Stimulated activated naive CD4-positive, alpha-beta T cell (primary cell): Measurements from ENCODE around the gene CEP350.

Experiments
- DNase-seq, 6 experiments: peaks; one replicate each; lab custom pipeline; 2025; lab: John Stamatoyannopoulos, UW

Gene CEP350, protein sequence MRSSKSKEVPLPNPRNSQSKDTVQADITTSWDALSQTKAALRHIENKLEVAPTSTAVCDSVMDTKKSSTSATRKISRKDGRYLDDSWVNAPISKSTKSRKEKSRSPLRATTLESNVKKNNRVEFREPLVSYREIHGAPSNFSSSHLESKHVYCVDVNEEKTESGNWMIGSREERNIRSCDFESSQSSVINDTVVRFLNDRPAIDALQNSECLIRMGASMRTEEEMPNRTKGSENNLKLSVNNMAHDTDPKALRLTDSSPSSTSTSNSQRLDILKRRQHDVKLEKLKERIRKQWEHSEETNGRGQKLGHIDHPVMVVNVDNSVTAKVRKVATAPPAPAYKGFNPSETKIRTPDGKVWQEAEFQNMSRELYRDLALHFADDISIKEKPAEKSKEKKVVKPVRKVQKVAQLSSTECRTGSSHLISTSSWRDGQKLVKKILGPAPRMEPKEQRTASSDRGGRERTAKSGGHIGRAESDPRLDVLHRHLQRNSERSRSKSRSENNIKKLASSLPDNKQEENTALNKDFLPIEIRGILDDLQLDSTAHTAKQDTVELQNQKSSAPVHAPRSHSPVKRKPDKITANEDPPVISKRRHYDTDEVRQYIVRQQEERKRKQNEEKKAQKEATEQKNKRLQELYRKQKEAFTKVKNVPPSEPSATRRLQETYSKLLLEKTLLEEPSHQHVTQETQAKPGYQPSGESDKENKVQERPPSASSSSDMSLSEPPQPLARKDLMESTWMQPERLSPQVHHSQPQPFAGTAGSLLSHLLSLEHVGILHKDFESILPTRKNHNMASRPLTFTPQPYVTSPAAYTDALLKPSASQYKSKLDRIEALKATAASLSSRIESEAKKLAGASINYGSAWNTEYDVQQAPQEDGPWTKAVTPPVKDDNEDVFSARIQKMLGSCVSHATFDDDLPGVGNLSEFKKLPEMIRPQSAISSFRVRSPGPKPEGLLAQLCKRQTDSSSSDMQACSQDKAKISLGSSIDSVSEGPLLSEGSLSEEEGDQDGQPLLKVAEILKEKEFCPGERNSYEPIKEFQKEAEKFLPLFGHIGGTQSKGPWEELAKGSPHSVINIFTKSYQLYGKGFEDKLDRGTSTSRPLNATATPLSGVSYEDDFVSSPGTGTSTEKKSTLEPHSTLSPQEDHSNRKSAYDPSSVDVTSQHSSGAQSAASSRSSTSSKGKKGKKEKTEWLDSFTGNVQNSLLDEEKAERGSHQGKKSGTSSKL (N-terminal part only)

DNA sequence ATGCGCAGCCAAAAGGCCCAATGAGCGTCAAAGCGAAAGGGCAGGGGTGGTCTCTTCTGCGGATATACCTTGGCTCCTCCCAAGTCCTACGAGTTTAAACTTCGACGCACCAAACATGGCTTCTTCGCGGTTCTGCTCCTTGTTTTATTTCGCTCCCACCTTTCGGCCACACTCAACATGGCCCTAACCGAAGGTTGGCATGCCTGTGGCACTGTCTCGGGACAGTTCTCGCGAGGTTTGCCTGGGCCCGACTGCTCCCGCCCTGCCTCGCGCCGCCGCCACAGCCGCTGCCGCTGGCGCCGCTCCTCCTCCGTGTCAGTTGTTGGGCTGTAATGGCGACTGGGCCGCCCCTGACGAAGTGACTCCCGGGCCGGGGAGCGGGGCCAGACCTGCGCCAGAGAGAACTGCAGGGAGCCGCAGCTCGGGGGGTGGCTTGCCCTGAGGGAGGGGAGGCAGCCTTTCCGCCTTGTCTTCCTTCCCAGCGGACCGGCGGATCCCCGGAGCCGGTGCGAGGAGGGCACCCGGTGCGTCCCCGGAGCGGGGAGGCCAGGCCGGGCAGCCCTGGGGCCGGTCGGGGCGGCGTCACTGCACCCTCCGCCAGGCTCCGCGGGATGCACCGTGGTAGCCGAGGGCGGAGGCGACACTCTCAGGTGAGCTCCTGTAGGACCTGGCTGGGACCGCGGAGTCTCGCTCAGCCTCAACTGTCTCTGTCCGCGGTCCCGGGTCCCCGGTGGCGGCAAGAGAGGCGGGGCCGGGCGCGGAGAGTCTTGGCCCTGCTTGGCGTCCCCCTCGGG lies at the start of gene CEP350:
CEP350 (plus strand) TSS at position 318 of the 794 bp plus-strand sequence. CDS start 31,372 bp downstream, outside the sequence.
- DNase-seq = peak; percentile 91 to 98 (median 98)

DNA sequence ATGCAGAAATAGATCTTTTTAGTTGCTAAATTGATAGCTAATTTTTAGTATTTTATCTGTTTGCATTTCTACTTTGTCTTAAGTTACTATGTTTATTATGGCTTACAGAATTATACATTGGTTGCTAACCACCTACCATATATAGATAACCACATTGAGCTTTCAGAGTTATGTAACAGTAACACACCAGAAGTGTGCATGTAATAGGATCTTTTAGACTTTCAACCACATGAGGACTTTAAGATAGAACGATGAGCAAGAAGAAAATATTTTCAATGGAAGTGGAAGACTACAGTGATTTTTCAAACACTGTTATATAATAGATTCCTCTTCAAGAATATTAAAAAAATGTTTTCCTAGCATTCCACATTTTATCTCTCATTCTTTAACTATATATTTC lies 43.7 kb upstream of the CEP350 start:
- no peak for DNase-seq

DNA sequence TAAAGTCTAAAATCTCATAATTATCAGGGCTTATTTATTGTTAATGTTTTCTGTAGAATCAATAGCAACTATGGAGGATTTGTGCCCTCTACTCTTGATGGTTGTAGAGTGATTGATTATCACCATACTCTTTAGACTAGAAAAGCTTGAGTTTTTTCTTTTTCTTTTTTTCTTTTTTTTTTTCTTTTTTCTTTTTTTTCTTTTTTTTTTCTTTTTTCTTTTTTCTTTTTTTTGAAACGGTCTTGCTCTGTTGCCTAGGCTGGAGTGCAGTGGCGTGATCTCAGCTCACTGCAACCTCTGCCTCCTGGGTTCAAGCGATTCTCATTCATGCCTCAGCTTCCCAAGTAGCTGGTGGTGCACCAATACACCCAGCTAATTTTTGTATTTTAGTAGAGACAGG lies 42.8 kb upstream of the CEP350 start:
- DNase-seq = no peak

DNA sequence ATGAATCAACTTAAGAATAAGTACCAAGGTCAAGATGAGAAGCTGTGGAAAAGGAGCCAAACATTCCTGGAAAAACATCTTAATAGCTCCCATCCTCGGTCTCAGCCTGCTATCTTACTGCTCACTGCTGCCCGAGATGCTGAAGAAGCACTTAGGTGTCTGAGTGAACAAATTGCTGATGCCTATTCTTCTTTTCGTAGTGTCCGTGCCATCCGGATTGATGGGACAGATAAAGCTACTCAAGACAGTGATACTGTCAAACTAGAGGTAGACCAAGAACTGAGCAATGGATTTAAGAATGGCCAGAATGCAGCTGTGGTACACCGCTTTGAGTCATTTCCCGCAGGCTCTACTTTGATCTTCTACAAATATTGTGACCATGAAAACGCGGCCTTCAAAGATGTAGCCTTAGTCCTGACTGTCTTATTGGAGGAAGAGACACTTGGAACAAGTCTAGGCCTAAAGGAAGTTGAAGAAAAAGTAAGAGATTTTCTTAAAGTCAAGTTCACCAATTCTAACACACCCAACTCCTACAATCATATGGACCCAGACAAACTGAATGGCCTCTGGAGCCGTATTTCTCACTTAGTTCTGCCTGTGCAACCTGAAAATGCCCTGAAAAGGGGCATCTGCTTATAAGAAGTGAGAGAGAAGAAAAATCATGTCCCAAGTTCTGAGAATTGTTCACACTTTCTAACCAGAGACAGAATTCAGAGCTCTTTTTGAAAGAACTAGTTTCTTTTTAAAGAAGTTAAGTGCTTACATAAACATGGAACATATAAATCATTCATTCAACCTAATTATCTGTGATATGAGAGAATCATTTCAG lies 36.8 kb upstream of the CEP350 start:
- DNase-seq = no peak

DNA sequence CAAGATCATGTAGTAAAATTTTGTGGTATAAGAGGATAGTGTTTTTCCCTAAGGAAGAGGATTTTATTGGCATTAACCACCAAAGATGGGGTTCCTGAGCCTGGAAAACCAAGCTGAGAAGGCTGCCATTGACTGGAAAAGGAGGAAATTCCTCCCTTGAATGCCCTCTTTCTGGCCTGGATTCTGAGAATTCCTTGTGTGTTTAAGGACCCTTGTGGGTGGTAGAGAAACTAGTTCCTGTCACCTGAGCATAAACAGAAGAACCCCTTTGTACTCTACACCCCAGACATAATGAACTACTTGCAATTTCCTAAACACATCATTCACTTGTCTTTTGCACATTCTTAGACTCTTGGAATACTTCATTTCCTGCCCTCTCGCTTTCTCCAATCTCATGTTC lies 33.1 kb upstream of the CEP350 start:
- no peak for DNase-seq

DNA sequence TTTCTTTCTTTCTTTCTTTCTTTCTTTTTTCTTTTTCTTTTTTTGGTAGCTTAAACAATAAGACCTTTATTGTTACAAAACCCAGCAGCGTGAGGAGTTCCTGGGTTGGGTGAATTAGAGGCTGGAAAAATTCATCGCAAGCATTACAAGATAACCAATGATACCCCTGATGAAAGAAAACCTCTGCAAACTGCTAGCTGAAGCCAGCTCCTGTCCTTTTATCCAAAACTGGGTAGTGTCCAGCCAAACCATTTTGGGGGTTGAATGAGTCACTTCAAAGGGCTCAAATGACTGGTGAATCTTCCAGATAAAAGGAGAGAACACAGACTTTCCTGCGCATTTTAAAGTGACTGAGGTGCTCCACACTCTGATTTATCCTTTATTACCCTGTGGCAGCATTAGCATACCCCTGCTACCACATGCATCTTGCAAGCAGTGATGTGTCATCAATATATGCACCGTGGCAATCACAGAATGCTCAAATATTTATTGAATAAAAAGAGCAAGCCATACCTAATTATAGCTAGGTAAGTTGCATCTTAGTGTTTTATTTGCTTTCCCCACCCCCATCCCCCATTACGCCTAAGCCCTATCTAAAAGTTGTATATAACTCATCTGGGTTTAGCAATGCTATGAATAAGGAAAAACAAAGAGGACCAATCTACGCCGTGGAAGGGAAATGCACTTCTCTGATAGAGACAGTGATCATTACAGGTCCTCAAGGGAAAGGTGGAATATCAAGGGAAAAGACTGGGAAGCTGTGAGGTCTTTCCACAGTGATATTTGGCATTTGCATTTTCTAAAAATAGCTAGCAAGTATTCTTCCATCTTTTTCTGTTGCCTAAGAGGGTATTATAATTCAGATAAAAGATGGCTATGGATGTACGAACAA lies 32.4 kb upstream of the CEP350 start:
- no peak for DNase-seq

DNA sequence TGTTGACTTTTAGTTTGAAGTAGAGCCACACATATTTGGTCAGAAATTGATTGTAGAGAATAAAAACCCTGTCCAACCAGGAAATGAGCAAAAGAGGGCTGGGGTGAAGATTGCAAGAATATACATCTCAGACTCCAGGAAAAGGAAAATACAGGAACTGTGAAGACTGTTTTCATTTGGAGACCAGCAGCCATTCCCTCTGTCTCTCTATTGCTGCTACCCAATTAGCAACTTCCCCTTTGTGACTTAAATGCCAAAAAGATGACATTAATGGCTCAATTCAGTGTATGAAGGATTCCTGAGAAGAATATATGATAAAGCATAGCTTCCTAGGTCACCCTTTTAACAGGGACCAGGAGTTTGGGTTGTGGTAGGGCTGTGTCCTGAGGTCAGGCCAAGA lies 31.6 kb upstream of the CEP350 start:
- DNase-seq = no peak

DNA sequence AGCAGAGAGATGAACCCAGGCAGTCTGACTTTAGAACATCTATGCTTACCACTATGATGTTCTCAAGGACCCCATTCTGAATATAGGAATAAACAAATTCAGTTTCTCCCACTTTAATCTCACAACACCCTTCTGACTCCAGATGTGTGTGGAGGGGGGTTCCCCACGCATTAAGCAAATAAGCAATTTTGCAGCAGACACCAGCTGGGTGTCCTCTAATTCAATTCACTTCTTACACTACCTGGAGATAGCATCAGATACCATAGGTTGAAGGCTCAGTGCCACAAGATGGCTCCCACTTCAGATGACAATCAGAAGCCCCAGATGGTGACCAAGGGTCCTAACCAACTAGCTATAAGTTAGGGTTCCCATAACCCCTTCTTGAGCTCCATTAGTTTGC lies 30.3 kb upstream of the CEP350 start:
- DNase-seq = no peak

DNA sequence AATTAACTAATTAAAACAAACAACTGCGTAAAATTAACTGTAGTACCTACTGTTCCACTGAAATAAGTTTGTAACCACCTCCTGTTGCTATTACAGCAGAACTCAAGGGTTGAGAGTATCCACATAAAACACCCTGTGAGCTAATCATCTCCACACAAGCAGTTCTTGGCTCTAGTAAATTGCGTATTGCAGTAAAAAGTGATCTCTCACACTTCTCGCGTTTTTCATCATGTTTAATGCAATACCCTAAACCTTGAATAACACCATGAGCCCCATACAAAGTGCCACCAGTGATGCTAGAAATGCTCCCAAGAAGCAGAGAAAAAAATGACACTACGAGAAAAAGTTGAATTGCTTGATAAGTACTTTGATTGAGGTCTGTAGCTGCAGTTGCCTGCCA lies 29.3 kb upstream of the CEP350 start:
- DNase-seq = no peak

DNA sequence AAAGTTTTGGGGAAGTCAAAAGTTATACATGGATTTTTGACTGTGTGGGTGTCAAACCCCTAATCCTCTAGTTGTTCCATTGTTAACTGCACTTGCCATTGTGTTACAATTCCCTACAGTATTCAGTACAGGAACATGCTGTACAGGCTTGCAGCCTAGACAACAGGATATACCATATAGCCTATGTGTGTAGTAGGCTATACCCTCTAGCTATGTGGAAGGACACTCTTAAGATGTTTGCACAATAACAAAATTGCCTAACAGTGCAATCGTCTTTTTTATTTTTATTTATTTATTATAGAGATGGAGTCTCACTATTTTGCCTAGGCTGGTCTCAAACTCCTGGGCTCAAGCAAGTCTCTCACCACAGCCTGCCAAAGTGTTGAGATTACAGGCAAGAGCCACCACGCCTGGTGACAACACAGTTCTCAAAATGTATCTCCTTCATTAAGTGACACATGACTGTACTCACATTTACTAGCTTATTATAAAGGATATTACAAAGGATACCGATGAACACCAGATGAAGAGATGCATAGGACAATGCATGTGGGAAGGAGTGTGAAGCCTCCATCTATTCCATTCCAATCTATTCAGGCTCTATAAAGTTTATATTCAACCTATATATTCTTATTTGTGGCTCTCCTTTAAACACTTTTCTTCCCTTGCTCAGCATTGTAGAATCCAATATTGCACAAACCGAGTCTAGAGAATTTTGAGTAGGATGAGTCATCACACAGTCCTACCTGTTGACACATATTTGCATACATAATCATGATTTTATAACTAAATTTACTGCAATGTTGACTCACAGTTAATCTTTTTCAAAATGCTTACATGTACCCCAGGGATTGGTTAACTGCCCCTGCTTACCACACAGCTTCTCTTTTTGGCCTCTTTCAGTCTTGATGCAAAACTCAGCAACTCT lies 28.4 kb upstream of the CEP350 start:
- DNase-seq = no peak

DNA sequence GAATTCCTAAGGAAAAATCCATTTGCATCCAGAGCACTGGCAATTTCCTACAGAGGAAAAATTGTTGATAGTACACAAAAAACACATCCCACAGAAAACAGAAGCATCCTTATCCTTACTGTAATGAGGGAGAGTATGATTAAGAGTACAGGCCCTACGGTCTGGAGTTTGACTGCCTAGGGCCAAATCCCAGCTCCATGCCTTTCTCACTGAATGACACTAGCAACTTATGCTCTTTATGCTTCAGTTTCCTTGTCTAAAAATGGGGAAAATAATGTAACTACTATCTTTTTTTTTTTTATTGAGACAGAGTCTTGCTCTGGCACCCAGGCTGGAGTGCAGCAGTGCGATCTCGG lies 27.8 kb upstream of the CEP350 start:
- no peak for DNase-seq

DNA sequence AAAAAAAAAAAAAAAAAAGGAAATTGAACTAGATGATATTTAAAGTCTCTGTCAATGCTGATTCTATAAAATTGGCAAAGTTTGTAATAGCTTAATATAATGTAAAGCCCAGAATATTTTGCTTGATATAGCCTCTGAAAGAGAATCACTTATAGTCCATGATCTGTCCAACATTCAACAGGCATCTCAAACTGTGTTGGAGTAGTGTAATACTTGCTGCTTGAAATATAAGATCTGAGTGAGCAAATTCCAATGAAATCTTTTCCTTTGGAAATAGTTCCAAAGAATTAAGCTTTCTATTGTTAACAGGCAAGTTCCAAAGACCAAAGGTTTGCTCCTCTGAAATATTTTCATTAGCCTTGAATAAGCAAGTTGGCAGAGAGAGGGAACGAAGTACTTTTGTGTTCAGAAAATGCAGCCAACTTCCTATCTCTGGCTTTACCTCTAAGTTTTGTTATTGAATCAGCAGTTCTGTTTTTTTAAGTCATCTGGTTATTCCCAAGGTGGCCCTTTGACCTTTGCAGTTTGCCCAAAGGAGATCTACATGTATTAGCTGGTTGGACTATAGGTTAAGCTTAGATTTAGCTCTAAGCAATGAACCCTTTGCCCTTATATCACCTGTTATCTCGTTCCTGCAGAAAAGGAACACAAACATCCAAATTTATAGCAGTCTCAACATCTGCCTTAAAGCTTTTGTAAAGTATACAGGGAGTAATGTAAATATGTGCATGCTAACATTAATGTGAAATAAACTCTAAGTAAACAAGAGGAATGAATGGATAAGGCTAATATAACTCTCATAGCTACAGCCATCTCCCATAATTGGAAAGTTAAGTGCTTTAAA lies 24.4 kb upstream of the CEP350 start:
- no peak for DNase-seq

DNA sequence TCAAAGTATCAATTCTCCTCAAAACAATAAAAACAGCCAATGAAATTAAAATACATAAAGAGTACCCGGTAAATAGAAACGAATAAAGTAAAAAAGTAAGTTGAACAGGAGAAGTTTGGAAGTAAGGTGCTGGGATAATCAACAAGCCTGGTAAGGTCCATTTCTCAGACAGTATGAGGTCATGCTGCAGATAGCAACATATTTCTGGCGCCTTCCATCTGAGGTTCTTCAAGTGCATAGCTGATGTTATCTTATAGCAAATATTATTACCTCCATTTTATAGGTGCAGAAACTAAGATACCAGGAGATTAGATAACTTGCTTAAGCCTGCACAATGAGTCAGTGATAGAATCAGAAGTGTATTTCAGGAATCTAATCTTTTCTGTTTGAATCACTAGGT lies 23.7 kb upstream of the CEP350 start:
- no peak for DNase-seq

DNA sequence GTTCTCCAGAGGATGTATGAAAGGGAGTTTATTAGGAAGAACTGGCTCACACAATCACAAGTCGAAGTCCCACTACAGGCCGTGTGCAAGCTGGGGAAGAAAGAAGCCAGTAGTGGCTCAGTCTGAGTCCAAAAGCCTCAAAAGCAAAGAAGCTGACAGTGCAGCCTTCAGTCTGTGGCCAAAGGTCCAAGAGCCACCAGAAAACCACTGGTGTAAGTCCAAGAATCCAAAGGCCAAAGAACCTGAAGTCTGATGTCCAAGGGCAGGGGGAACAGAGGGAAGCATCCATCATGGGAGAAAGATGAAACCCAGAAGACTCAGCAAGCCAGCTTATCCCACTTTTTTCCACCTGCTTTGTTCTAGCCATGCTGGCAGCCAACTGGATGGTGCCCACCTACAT lies 21.4 kb upstream of the CEP350 start:
- no peak for DNase-seq

DNA sequence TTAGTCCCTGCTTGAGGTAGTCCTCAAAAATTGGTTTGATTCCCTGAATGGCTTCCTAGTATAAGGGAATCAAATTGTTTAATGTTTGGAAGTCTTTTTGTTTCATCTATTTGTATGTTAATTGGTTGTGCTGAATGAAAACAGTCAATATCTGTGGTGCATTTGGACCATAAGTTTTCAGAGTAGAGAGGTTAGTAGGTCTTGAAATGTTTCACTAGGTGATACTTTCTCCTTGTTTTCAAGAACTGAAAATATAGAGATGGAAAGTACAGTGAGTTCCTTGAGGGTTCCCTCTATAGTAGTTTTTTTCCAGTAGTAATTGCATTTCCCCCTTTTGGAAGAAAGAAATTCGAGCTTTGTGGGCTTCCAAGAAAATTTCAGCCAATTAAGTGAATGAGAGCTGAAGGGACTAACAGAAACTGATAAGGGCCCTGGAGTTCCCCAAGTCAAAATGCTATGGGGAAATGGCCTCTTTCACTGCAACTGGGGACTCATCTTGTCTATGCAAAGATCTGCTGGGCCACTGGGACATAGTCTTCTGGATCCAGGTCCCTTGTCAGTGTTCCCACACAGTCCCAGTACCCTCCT lies 18.6 kb upstream of the CEP350 start:
- no peak for DNase-seq

DNA sequence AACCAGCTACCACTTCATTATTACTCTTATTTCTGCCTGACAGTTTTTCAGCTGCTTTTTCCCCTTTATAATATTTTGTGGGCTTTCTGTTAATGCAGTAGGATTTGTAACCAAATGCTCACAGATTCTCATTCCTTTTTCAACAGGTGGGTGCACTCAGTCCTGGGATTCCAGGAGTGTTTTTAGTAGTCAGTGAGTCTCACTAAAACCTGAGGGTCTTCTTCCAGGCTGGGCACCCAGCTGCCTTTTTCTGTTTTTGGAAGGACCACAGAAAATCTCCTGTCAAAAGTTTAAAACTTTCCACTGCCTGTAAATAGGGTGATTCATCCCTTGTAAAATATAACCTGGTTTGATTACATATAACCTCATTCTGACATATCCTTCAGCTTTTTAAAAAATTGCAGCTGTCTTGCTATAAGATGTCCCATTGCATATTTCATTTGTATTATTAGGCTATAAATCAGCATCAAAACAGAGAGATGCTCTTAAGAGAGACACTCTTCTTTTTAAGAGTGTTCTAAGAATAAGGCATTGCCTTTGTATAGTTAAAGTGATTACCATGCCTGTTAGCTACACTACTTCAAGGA lies 16.8 kb upstream of the CEP350 start:
- no peak for DNase-seq

DNA sequence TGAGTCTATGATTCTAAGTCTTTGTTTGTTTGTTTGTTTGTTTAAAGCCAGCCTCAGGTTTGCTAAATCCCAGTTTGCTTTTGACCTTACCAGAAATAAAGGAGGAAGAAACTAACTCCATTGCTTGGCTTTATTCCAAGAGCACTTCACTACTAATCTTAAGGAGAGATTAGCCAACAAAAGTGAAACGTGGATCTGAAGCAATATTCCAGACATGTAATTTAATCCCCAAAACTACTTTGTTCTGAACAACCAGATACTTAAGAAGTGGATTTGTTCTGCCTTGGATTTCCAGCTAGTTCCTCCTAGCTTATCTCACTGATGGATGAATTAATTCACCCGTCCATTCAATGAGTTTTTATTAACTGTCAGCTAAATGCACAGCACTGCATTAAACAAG lies 15.9 kb upstream of the CEP350 start:
- DNase-seq = no peak
